ENCODE data around the gene QRSL1.

DNA sequence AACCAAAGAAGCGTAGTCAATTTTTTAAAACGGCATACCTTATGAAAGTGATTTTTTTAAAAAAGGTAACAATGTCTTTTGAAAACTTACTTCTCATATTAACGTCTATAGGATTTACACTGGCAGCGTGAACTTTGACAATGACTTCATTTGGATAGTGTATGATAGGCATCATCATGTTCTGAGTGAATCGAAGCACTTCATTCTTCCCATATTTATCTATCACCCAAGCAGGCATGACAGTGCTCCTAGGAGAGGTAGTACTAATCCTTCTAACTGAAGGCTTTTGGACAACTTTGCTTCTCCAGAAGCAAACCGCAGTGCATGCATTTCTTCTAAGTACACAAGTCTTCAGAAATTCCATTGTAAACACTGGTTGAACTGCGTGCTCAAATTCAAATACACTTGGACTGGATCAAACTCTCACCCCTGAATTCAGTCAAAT lies 698 bp upstream of the QRSL1 start:
- TF ChIP-seq, protein P1, sequence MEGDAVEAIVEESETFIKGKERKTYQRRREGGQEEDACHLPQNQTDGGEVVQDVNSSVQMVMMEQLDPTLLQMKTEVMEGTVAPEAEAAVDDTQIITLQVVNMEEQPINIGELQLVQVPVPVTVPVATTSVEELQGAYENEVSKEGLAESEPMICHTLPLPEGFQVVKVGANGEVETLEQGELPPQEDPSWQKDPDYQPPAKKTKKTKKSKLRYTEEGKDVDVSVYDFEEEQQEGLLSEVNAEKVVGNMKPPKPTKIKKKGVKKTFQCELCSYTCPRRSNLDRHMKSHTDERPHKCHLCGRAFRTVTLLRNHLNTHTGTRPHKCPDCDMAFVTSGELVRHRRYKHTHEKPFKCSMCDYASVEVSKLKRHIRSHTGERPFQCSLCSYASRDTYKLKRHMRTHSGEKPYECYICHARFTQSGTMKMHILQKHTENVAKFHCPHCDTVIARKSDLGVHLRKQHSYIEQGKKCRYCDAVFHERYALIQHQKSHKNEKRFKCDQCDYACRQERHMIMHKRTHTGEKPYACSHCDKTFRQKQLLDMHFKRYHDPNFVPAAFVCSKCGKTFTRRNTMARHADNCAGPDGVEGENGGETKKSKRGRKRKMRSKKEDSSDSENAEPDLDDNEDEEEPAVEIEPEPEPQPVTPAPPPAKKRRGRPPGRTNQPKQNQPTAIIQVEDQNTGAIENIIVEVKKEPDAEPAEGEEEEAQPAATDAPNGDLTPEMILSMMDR (IDR thresholded peaks at IDR 0.05), result no peak
- no peak for TF ChIP-seq POLR2A (IDR thresholded peaks at IDR 0.05)
